ENCODE results near the gene UBE2Q1. TPM values are rescaled to one million over a fixed set of nuclear protein-coding genes. Genes with fewer than 3 reads are reported as not detected.
A peak's percentile ranks its signal among the peaks of the same experiment; 100 is the strongest.

The UBE2Q1 gene
- total and polyA plus RNA-seq, 2 donors from 2014 or later: 72.3 to 77.6 TPM

DNA sequence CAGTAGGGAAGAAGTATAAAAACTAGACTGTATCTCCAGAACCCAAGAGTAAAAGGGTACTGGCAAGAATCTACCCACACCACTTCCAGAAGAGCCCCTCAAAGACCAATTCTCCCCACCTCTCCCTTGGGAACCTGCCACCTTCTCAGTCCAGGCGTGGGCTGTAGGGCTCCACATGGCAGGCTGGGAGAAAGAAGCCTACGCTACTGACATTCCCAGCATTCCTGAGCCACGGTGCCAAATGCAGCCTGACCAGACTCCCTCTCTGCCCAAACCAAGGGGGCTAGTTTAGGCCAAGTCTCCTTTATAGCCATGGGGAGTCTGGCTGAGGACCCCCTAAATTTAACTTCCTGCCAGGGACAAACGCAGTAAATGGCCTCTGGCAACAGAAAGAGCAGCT lies 2.0 kb downstream of the UBE2Q1 start:
- intact Hi-C loops (cut with DNase I): no loop called here
- no peaks in the 10 kb centered on the region for H3K9me3 ChIP-seq (ENCODE audit: control insufficient read depth in 2 of 3, insufficient read depth in 1 of 3, low read length in 3 of 3)
- TF ChIP-seq, protein P1, sequence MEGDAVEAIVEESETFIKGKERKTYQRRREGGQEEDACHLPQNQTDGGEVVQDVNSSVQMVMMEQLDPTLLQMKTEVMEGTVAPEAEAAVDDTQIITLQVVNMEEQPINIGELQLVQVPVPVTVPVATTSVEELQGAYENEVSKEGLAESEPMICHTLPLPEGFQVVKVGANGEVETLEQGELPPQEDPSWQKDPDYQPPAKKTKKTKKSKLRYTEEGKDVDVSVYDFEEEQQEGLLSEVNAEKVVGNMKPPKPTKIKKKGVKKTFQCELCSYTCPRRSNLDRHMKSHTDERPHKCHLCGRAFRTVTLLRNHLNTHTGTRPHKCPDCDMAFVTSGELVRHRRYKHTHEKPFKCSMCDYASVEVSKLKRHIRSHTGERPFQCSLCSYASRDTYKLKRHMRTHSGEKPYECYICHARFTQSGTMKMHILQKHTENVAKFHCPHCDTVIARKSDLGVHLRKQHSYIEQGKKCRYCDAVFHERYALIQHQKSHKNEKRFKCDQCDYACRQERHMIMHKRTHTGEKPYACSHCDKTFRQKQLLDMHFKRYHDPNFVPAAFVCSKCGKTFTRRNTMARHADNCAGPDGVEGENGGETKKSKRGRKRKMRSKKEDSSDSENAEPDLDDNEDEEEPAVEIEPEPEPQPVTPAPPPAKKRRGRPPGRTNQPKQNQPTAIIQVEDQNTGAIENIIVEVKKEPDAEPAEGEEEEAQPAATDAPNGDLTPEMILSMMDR (IDR thresholded peaks at IDR 0.05; ENCODE audit: borderline replicate concordance, extremely low read depth, insufficient read depth): no peak
- H3K4me3 ChIP-seq (ENCODE audit: low read length in 3 of 3): peak overlapping the region in 2 of 3 donors; percentile 82 to 83
- peaks cover 13 to 47% (median 38%) of the 10 kb centered on the region in 3 donors for H3K36me3 ChIP-seq (ENCODE audit: control insufficient read depth in 2 of 3, insufficient read depth in 3 of 3, low read length in 3 of 3)
- H3K27me3 ChIP-seq (ENCODE audit: control insufficient read depth, insufficient read depth, low read length): no peaks in the 10 kb centered on the region
- peaks cover 4 to 21% (median 13%) of the 10 kb centered on the region in 3 donors for H3K4me1 ChIP-seq (ENCODE audit: control insufficient read depth in 2 of 3, insufficient read depth in 2 of 3, low read depth in 1 of 3, low read length in 3 of 3)
- peak overlapping the region in 1 of 2 donors; percentile 43 for H3K27ac ChIP-seq (ENCODE audit: low read depth in 2 of 2, low read length in 2 of 2)
- H3K9ac ChIP-seq (ENCODE audit: low read length in 3 of 3): peak overlapping the region in 1 of 3 donors; percentile 90
- no peak for FAIRE-seq
- peak in 4 of 5 donors; percentile 27 to 60 (median 42) for DNase-seq

DNA sequence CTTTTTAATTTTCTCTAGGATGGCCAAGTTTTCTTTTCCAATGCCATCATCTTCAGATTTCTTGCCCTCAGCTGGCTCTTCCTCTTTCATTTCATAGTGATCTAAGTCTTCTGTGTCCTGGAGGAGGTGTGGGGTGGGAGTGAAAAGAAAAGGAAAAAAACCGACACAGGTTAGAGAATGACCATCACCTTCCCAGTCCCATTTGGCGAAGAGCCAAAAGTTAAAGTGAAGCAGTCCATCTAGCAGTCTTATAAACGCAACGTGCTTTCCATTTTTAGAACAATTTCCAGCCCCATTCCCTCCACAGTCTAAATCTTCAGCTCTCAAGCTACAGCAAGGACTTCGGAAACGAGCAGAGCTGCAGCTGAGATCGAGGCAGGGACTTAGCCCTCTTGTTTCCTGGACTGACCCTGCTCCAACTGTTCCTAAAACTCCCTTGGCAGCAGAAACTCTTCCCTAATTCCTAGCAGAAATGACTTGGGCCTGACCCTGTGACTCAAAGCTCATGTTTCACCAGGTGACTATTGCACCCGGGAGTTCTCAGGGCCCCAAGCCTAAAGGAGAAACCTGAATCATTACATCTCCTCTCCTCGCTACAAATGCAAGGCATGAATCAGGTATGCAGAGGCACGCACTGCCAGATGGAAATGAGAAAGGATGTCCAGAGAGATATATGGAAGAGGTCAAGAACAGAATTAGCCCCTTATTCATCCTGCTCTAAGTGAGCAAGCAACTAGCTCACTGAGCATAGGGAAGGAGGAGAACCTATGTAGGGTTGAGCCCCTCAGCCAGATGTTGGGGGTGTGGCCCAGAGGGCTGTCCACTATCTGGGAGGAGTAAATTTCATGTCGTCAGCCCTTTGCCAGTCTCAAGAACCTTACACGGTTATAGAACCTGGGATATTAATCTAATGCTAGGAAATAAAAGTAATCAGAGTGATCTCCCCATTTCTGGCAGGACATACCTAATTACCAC lies 5.1 kb downstream of the UBE2Q1 start:
- TF ChIP-seq, protein P1 (IDR thresholded peaks at IDR 0.05; ENCODE audit: borderline replicate concordance, extremely low read depth, insufficient read depth): no peak
- DNase-seq (no peak), FAIRE-seq (no peak)
- no peaks in the 10 kb centered on the region for H3K9me3 ChIP-seq (ENCODE audit: control insufficient read depth in 2 of 3, insufficient read depth in 1 of 3, low read length in 3 of 3)
- H3K27ac ChIP-seq (ENCODE audit: low read depth in 2 of 2, low read length in 2 of 2): no peak overlapping the region
- no peak overlapping the region for H3K9ac ChIP-seq (ENCODE audit: low read length in 3 of 3)
- intact Hi-C loops (cut with DNase I): no loop called here
- H3K27me3 ChIP-seq (ENCODE audit: control insufficient read depth, insufficient read depth, low read length): no peaks in the 10 kb centered on the region
- peaks cover 4 to 14% (median 10%) of the 10 kb centered on the region in 3 donors for H3K4me1 ChIP-seq (ENCODE audit: control insufficient read depth in 2 of 3, insufficient read depth in 2 of 3, low read depth in 1 of 3, low read length in 3 of 3)
- H3K36me3 ChIP-seq (ENCODE audit: control insufficient read depth in 2 of 3, insufficient read depth in 3 of 3, low read length in 3 of 3): peaks cover 13 to 72% (median 54%) of the 10 kb centered on the region in 3 donors
- H3K4me3 ChIP-seq (ENCODE audit: low read length in 3 of 3): no peak overlapping the region

DNA sequence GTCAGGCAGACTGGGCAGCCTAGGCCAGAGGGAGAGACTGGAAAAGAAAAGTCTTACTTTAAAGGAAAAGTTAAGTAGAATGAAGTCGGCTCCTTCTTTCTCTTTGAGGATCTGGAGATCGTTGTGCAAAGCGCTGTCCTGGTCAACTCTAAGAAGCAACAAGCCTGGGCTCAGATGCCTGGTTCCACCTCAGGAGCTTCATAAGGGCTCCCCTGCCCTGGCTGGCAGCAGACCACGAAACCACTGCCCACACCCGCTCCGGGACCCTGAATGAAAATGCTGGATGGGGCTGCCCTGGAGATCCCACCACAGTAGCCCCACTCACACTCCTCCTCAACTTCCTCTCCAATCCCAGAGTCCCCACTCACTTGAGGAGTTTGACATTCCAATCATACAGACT lies 6.4 kb downstream of the UBE2Q1 start:
- peaks cover 13 to 72% (median 54%) of the 10 kb centered on the region in 3 donors for H3K36me3 ChIP-seq (ENCODE audit: control insufficient read depth in 2 of 3, insufficient read depth in 3 of 3, low read length in 3 of 3)
- H3K27me3 ChIP-seq (ENCODE audit: control insufficient read depth, insufficient read depth, low read length): no peaks in the 10 kb centered on the region
- H3K4me3 ChIP-seq (ENCODE audit: low read length in 3 of 3): no peak overlapping the region
- H3K27ac ChIP-seq (ENCODE audit: low read depth in 2 of 2, low read length in 2 of 2): no peak overlapping the region
- TF ChIP-seq, protein P1 (IDR thresholded peaks at IDR 0.05; ENCODE audit: borderline replicate concordance, extremely low read depth, insufficient read depth): no peak
- FAIRE-seq: no peak
- H3K4me1 ChIP-seq (ENCODE audit: control insufficient read depth in 2 of 3, insufficient read depth in 2 of 3, low read depth in 1 of 3, low read length in 3 of 3): peaks cover 4 to 11% (median 10%) of the 10 kb centered on the region in 3 donors
- no peaks in the 10 kb centered on the region for H3K9me3 ChIP-seq (ENCODE audit: control insufficient read depth in 2 of 3, insufficient read depth in 1 of 3, low read length in 3 of 3)
- no peak overlapping the region for H3K9ac ChIP-seq (ENCODE audit: low read length in 3 of 3)
- intact Hi-C loops (cut with DNase I): no loop called here
- no peak for DNase-seq

All from kidney (tissue), 14 donors.